Measurements from ENCODE around the gene TUBB6.

DNA sequence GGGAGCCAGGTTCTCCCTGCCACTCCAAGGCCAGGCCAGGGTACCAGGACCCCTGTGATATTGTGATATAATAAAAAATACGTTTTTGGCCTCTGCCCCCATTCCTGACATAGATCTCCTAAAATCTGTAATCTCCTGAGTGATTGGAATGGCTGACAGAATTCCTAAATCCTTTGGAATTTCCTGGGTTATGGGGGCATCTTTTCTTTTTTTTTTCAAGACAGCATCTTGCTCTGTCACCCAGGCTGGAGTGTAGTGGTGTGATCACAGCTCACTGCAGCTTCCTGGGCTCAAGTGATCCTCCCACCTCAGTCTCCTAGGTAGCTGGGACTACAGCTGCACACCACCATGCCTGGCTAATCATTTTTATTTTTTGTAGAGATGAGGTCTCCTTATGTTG lies 26.2 kb upstream of the TUBB6 start:
- TF ChIP-seq, protein P1, sequence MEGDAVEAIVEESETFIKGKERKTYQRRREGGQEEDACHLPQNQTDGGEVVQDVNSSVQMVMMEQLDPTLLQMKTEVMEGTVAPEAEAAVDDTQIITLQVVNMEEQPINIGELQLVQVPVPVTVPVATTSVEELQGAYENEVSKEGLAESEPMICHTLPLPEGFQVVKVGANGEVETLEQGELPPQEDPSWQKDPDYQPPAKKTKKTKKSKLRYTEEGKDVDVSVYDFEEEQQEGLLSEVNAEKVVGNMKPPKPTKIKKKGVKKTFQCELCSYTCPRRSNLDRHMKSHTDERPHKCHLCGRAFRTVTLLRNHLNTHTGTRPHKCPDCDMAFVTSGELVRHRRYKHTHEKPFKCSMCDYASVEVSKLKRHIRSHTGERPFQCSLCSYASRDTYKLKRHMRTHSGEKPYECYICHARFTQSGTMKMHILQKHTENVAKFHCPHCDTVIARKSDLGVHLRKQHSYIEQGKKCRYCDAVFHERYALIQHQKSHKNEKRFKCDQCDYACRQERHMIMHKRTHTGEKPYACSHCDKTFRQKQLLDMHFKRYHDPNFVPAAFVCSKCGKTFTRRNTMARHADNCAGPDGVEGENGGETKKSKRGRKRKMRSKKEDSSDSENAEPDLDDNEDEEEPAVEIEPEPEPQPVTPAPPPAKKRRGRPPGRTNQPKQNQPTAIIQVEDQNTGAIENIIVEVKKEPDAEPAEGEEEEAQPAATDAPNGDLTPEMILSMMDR (IDR thresholded peaks at IDR 0.05): no peak
- TF ChIP-seq POLR2A (IDR thresholded peaks at IDR 0.05): no peak
